K562 (cell line): Measurements from ENCODE around the gene PRICKLE3. TPM values are rescaled to one million over a fixed set of nuclear protein-coding genes. Genes with fewer than 3 reads are reported as not detected.

Source experiments
- BACH1 ChIP-seq: fragments of 200-800 bp; sonication (Bioruptor generic); IDR thresholded peaks from 2 replicates; pipeline ENCODE4 v1.6.1; 2016; ENCODE audit warnings: missing genetic modification characterization, missing compliant biosample characterization
- BHLHE40 ChIP-seq: IDR thresholded peaks from 2 replicates; pipeline ENCODE4 v1.6.1; 2011; ENCODE audit warnings: low read length, improper control_type of control experiment
- BRF1 ChIP-seq: IDR thresholded peaks from 3 replicates; pipeline ENCODE4 v1.6.1; 2011; ENCODE audit warnings: borderline replicate concordance, mild to moderate bottlenecking; ENCODE audit not compliant: insufficient read length; ENCODE audit errors: extremely low read depth
- CHD4 ChIP-seq: fragments of 200-600 bp; sonication (generic); IDR thresholded peaks from 3 replicates; pipeline ENCODE4 v1.6.1; 2012; ENCODE audit warnings: low read depth, mild to moderate bottlenecking, mixed read lengths, low read length, inconsistent platforms; ENCODE audit not compliant: insufficient read depth, insufficient replicate concordance, poor library complexity, severe bottlenecking
- CTBP1 ChIP-seq: fragments of 450-650 bp; IDR thresholded peaks from 2 replicates; pipeline ENCODE4 v1.6.1; 2016; ENCODE audit warnings: borderline replicate concordance
- CTCF ChIP-seq, 3 experiments: IDR thresholded peaks in 2 of 3; conservative IDR thresholded peaks in 1 of 3; 2 replicates each; pipeline ENCODE4 v1.5.1; 2011 to 2012; ENCODE audit warnings: low read length in 3 of 3, mild to moderate bottlenecking in 3 of 3, control low read depth in 2 of 3, improper control_type of control experiment in 1 of 3, inconsistent platforms in 1 of 3, low read depth in 1 of 3, mixed read lengths in 1 of 3, moderate library complexity in 1 of 3; ENCODE audit not compliant: insufficient read depth in 2 of 3
- ERF ChIP-seq: fragments of 450-650 bp; formaldehyde crosslinking; IDR thresholded peaks from 2 replicates; pipeline ENCODE4 v1.4.0; 2020; ENCODE audit warnings: mild to moderate bottlenecking, mixed read lengths
- HOMEZ ChIP-seq: fragments of 250-450 bp; sonication (Bioruptor Pico); IDR thresholded peaks from 2 replicates; pipeline ENCODE4 v1.4.0; 2020; ENCODE audit warnings: mild to moderate bottlenecking, moderate library complexity
- MNT ChIP-seq, 2 experiments: fragments of 450-650 bp; conservative IDR thresholded peaks; 2 replicates each; pipeline ENCODE4 v1.6.1; 2017; ENCODE audit warnings: mild to moderate bottlenecking in 2 of 2, moderate library complexity in 2 of 2
- NRF1 ChIP-seq, 2 experiments: fragments of 450-650 bp; IDR thresholded peaks in 1 of 2; conservative IDR thresholded peaks in 1 of 2; 2 replicates each; pipeline ENCODE4 v1.6.1; 2014; ENCODE audit warnings: mild to moderate bottlenecking in 2 of 2
- PRMT5 ChIP-seq: sonication (generic); formaldehyde crosslinking; IDR thresholded peaks from 2 replicates; pipeline ENCODE4 v1.5.0; 2020; ENCODE audit warnings: missing genetic modification reagents
- RBM15 ChIP-seq: fragments of 200-400 bp; formaldehyde crosslinking; IDR thresholded peaks from 2 replicates; pipeline ENCODE4 v1.6.1; 2018; ENCODE audit warnings: mild to moderate bottlenecking, low read length, moderate library complexity; ENCODE audit not compliant: insufficient read depth
- TEAD4 ChIP-seq, 2 experiments: sonication (generic) in 1 of 2; formaldehyde crosslinking in 1 of 2; IDR thresholded peaks; 2 replicates each; pipeline versions ENCODE4 v1.6.1 to v1.8.0; 2012 to 2022; ENCODE audit warnings: borderline replicate concordance in 1 of 2, inconsistent platforms in 1 of 2, low read length in 1 of 2, mild to moderate bottlenecking in 1 of 2, missing genetic modification reagents in 1 of 2
- ZKSCAN1 ChIP-seq: fragments of 150-350 bp; IDR thresholded peaks from 2 replicates; pipeline ENCODE4 v1.6.1; 2016; ENCODE audit warnings: low read depth, low read length
- ZNF639 ChIP-seq, 2 experiments: fragments of 200-800 bp in 1 of 2; sonication (Bioruptor generic) in 1 of 2; sonication (generic) in 1 of 2; formaldehyde crosslinking in 1 of 2; IDR thresholded peaks in 1 of 2; conservative IDR thresholded peaks in 1 of 2; 2 replicates each; pipeline versions ENCODE4 v1.5.0 to v1.6.1; 2016 to 2020; ENCODE audit warnings: missing compliant biosample characterization in 1 of 2, missing genetic modification characterization in 1 of 2, missing genetic modification reagents in 1 of 2
- polyA plus RNA-seq, 8 experiments: library from polyadenylated mRNA; depleted of rRNA in 4 of 8; stranded (reverse) in 5 of 8; unstranded in 3 of 8; fragments of >200 nt; fragmentation: Nextera tagmentation in 2 of 8; fragmentation: Illumina TruSeq in 1 of 8; extraction: Ambion mirVana in 2 of 8; extraction: Trizol in 1 of 8; gene quantifications; 2 replicates each; pipeline versions ENCODE4 v1.2.1 to v1.2.3, GENCODE V29; 2011 to 2014; ENCODE audit warnings: inconsistent platforms in 1 of 8, missing spikeins in 1 of 8
- total RNA-seq, 7 experiments: library from RNA; depleted of rRNA in 6 of 7; stranded (reverse); fragments of >200 nt in 6 of 7; fragmentation: Illumina TruSeq in 2 of 7; extraction: Trizol in 2 of 7; gene quantifications; 2 replicates each; pipeline versions ENCODE4 v1.2.1 to v1.2.3, GENCODE V29; 2011 to 2021; ENCODE audit warnings: low replicate concordance in 1 of 7
- TF ChIP-seq, protein P1 (sequence below): fragments of 250-450 bp; sonication (Bioruptor Pico); IDR thresholded peaks from 2 replicates; pipeline ENCODE4 v1.4.0; 2020; ENCODE audit warnings: borderline replicate concordance

PRICKLE3 gene
- total and polyA plus RNA-seq, 9 of the 15 experiments (the other 6 are each of a cell fraction or from before 2014, with no cell fraction given): 1.1 to 44.3 (median 14.0) TPM

GRCh38 chrX:49166914-49167739 is 19.0 kb downstream of the PRICKLE3 start (continued):
- TF ChIP-seq HOMEZ (CRISPR knock-in tag) (no peak), ERF (CRISPR knock-in tag) (peak; percentile 8; the same call in 1 of the 2 replicates), PRMT5 (CRISPR knock-in tag) (no peak), CHD4 (no peak), ZNF639 (CRISPR knock-in tag; conservative IDR thresholded peaks at IDR 0.05 in 1 of 2, IDR thresholded peaks at IDR 0.05 in 1 of 2) (0 out of 4 replicates have a peak, but pooled peaks of 1 of the 2 experiments have one; percentile 37), BHLHE40 (peak; percentile 82), MNT (conservative IDR thresholded peaks at IDR 0.05) (peak in 1 of 2 experiments; percentile 25; a peak in 2 of 4 replicates), RBM15 (no peak), BACH1 (tag) (0 out of 2 replicates have a peak, but pooled peaks have one; percentile 18), BRF1 (no peak), CTBP1 (peak; percentile 79), NRF1 (conservative IDR thresholded peaks at IDR 0.05 in 1 of 2, IDR thresholded peaks at IDR 0.05 in 1 of 2) (peak; percentile 16 to 37; a peak in 1 of 4 replicates), CTCF (IDR thresholded peaks at IDR 0.05 in 2 of 3, conservative IDR thresholded peaks at IDR 0.05 in 1 of 3; ENCODE audit: insufficient read depth in 2 of 3, low read depth in 1 of 3, low read length in 3 of 3) (peak in 2 of 3 experiments; percentile 9 to 16; a peak in 1 of 6 replicates), TEAD4 (IDR thresholded peaks at IDR 0.05; ENCODE audit: low read length) (peak; percentile 51; the same call in 1 of the 2 replicates), TEAD4 (CRISPR knock-in tag; IDR thresholded peaks at IDR 0.05; ENCODE audit: borderline replicate concordance) (no peak), ZKSCAN1 (no peak)
- TF ChIP-seq, protein P1, sequence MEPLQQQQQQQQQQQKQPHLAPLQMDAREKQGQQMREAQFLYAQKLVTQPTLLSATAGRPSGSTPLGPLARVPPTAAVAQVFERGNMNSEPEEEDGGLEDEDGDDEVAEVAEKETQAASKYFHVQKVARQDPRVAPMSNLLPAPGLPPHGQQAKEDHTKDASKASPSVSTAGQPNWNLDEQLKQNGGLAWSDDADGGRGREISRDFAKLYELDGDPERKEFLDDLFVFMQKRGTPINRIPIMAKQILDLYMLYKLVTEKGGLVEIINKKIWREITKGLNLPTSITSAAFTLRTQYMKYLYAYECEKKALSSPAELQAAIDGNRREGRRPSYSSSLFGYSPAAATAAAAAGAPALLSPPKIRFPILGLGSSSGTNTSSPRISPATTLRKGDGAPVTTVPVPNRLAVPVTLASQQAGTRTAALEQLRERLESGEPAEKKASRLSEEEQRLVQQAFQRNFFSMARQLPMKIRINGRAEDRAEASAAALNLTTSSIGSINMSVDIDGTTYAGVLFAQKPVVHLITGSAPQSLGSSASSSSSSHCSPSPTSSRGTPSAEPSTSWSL: no peak
